ENCODE results near the gene CTBP1. TPM values are rescaled to one million over a fixed set of nuclear protein-coding genes. Genes with fewer than 3 reads are reported as not detected.

Gene CTBP1
- total and polyA plus RNA-seq, 2 donors (not counting 1 experiment from before 2014, with no cell fraction given): 212 to 343 TPM

- DNase-seq: no peak
- H3K27ac Mint-ChIP-seq: no peak overlapping the region
- H3K9me3 Mint-ChIP-seq (ENCODE audit: insufficient read depth): no peaks in the 10 kb centered on the region
These were observed 68.3 kb downstream of the CTBP1 start for GRCh38 chr4:1180663-1181062.

GRCh38 chr4:1179976-1180375 is 69.0 kb downstream of the CTBP1 start:
- ATAC-seq (ENCODE audit: low read depth): no peak
- Histone ChIP-seq H3K36me3 (replicated peaks in 1 of 2; ENCODE audit: control extremely low read depth in 1 of 2, control insufficient read depth in 1 of 2, extremely low read depth in 1 of 2, insufficient read depth in 2 of 2, low read length in 1 of 2) (no peaks in the 10 kb centered on the region), H2AFZ (ENCODE audit: insufficient read depth, low read depth, low read length, poor library complexity, severe bottlenecking) (no peak overlapping the region), H3K4me2 (replicated peaks; ENCODE audit: low read depth, low read length, poor library complexity, severe bottlenecking) (no peak overlapping the region), H3K9me3 (ENCODE audit: control extremely low read depth in 1 of 3, control insufficient read depth in 2 of 3, insufficient read depth in 1 of 3, low read length in 2 of 3) (peaks cover 0 to 16% (median 6%) of the 10 kb centered on the region in 3 donors), H3K9ac (ENCODE audit: low read length) (no peak overlapping the region), H3K4me3 (ENCODE audit: control extremely low read depth in 1 of 5, extremely low read depth in 1 of 5, insufficient read depth in 1 of 5, low read depth in 2 of 5, low read length in 4 of 5) (no peak overlapping the region), H3K79me2 (ENCODE audit: control insufficient read depth, insufficient read depth, low read length) (no peaks in the 10 kb centered on the region), H3K27me3 (replicated peaks in 1 of 4; ENCODE audit: control extremely low read depth in 1 of 4, control insufficient read depth in 3 of 4, insufficient read depth in 4 of 4, low read length in 3 of 4) (no peaks in the 10 kb centered on the region), H3K27ac (ENCODE audit: low read length in 2 of 2) (no peak overlapping the region), H3K4me1 (ENCODE audit: control insufficient read depth in 2 of 2, insufficient read depth in 2 of 2, low read length in 2 of 2) (peaks cover 12 to 17% of the 10 kb centered on the region in 2 donors), H4K20me1 (ENCODE audit: control insufficient read depth, insufficient read depth, low read length, poor library complexity, severe bottlenecking) (no peaks in the 10 kb centered on the region)
- WGBS (ENCODE audit: insufficient coverage): no CpG with 5 or more reads among the region's 1 CpG
- TF ChIP-seq, protein P1, sequence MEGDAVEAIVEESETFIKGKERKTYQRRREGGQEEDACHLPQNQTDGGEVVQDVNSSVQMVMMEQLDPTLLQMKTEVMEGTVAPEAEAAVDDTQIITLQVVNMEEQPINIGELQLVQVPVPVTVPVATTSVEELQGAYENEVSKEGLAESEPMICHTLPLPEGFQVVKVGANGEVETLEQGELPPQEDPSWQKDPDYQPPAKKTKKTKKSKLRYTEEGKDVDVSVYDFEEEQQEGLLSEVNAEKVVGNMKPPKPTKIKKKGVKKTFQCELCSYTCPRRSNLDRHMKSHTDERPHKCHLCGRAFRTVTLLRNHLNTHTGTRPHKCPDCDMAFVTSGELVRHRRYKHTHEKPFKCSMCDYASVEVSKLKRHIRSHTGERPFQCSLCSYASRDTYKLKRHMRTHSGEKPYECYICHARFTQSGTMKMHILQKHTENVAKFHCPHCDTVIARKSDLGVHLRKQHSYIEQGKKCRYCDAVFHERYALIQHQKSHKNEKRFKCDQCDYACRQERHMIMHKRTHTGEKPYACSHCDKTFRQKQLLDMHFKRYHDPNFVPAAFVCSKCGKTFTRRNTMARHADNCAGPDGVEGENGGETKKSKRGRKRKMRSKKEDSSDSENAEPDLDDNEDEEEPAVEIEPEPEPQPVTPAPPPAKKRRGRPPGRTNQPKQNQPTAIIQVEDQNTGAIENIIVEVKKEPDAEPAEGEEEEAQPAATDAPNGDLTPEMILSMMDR (IDR thresholded peaks at IDR 0.05): no peak
- TF ChIP-seq EZH2 (IDR thresholded peaks at IDR 0.05; ENCODE audit: borderline replicate concordance, insufficient read depth, low read depth, low read length, poor library complexity, severe bottlenecking): no peak
- ChIA-PET POLR2A (no interaction called here), CTCF (interaction anchor here (0.7 to 1.2 kb wide), 3 partner anchors 9 to 167 kb away, joined by 3 read pairs; partner anchors contain the start of gene UVSSA)
- DNase-seq: no peak
- no peak overlapping the region for H3K4me3 Mint-ChIP-seq
- H3K4me1 Mint-ChIP-seq: peaks cover 22% of the 10 kb centered on the region
- H3K9me3 Mint-ChIP-seq (ENCODE audit: insufficient read depth): no peaks in the 10 kb centered on the region
- intact Hi-C loops (cut with micrococcal nuclease): no loop called here
- no peaks in the 10 kb centered on the region for H3K27me3 Mint-ChIP-seq
- H3K27ac Mint-ChIP-seq: no peak overlapping the region

More at GRCh38 chr4:1180663-1181062, 68.3 kb downstream of the CTBP1 start:
- CTCF ChIA-PET: interaction anchor here (0.6 to 0.7 kb wide), 2 partner anchors 15 to 49 kb away, joined by 3 read pairs; no protein-coding TSS in a partner anchor
- POLR2A ChIA-PET: no interaction called here
- Histone ChIP-seq H3K9ac (ENCODE audit: low read length) (no peak overlapping the region), H3K27ac (ENCODE audit: low read length in 2 of 2) (no peak overlapping the region), H3K4me2 (replicated peaks; ENCODE audit: low read depth, low read length, poor library complexity, severe bottlenecking) (no peak overlapping the region), H3K36me3 (replicated peaks in 1 of 2; ENCODE audit: control extremely low read depth in 1 of 2, control insufficient read depth in 1 of 2, extremely low read depth in 1 of 2, insufficient read depth in 2 of 2, low read length in 1 of 2) (no peaks in the 10 kb centered on the region), H2AFZ (ENCODE audit: insufficient read depth, low read depth, low read length, poor library complexity, severe bottlenecking) (no peak overlapping the region), H3K9me3 (ENCODE audit: control extremely low read depth in 1 of 3, control insufficient read depth in 2 of 3, insufficient read depth in 1 of 3, low read length in 2 of 3) (peaks cover 0 to 16% (median 6%) of the 10 kb centered on the region in 3 donors), H3K79me2 (ENCODE audit: control insufficient read depth, insufficient read depth, low read length) (no peaks in the 10 kb centered on the region), H3K27me3 (replicated peaks in 1 of 4; ENCODE audit: control extremely low read depth in 1 of 4, control insufficient read depth in 3 of 4, insufficient read depth in 4 of 4, low read length in 3 of 4) (no peaks in the 10 kb centered on the region), H3K4me3 (ENCODE audit: control extremely low read depth in 1 of 5, extremely low read depth in 1 of 5, insufficient read depth in 1 of 5, low read depth in 2 of 5, low read length in 4 of 5) (no peak overlapping the region), H3K4me1 (ENCODE audit: control insufficient read depth in 2 of 2, insufficient read depth in 2 of 2, low read length in 2 of 2) (peaks cover 16 to 20% of the 10 kb centered on the region in 2 donors), H4K20me1 (ENCODE audit: control insufficient read depth, insufficient read depth, low read length, poor library complexity, severe bottlenecking) (no peaks in the 10 kb centered on the region)
- ATAC-seq (ENCODE audit: low read depth): no peak
- Mint-ChIP-seq H3K27me3 (no peaks in the 10 kb centered on the region), H3K4me3 (no peak overlapping the region), H3K4me1 (peaks cover 23% of the 10 kb centered on the region)
- intact Hi-C loops (cut with micrococcal nuclease): no loop called here
- TF ChIP-seq EZH2 (IDR thresholded peaks at IDR 0.05; ENCODE audit: borderline replicate concordance, insufficient read depth, low read depth, low read length, poor library complexity, severe bottlenecking): no peak
- TF ChIP-seq, protein P1 (IDR thresholded peaks at IDR 0.05): no peak
